ENCODE data around the gene RSAD2. TPM values are rescaled to one million over a fixed set of nuclear protein-coding genes. Genes with fewer than 3 reads are reported as not detected.

Gene RSAD2
- total RNA-seq, 1 experiment from 2014 or later, result 37.2 TPM

GRCh38 chr2:6942848-6943247 lies 65.3 kb downstream of the RSAD2 start:
- BruUV-seq (replicated peaks), result no TSS peak
- H3K9me3 Mint-ChIP-seq (ENCODE audit: low read depth, unreplicated experiment), result no peaks in the 10 kb centered on the region
- no peak overlapping the region for H3K4me3 Mint-ChIP-seq (ENCODE audit: low read depth, unreplicated experiment)
- no peak for DNase-seq
- intact Hi-C loops (cut with micrococcal nuclease; ENCODE audit: unreplicated experiment), result no loop called here
- TF ChIP-seq CTCF (IDR thresholded peaks at IDR 0.05; ENCODE audit: unreplicated experiment), result no peak
- no peaks in the 10 kb centered on the region for H3K36me3 Mint-ChIP-seq (ENCODE audit: insufficient read depth, unreplicated experiment)
- peaks cover 9% of the 10 kb centered on the region for H3K4me1 Mint-ChIP-seq (ENCODE audit: low read depth, unreplicated experiment)
- CTCF ChIA-PET, result no interaction called here
- H3K27ac Mint-ChIP-seq (ENCODE audit: unreplicated experiment), result no peak overlapping the region
- H3K27me3 Mint-ChIP-seq (ENCODE audit: unreplicated experiment), result no peaks in the 10 kb centered on the region

DNA sequence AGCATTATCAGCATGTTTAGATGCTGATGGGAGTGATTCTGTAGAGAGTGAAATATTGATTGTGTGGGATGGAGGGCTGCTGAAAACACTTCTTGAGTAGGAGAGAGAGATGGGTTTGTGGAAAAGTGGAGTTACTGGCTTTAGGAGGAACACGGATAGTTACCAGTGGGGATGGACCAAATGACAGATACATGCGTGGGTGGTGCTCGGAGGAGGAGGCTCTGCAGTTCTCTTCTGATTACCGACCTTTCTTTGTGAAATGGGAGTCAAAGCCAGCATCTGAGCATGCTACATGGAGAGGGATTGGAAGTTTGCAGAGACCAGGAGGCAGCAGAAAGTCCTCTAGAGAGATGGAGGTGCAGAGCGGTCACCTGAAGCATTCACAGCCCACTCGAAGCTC lies 65.9 kb downstream of the RSAD2 start:
- CTCF ChIA-PET, result no interaction called here
- intact Hi-C loops (cut with micrococcal nuclease; ENCODE audit: unreplicated experiment), result no loop called here

GRCh38 chr2:6943971-6944370 lies 66.4 kb downstream of the RSAD2 start:
- Mint-ChIP-seq H3K9me3 (ENCODE audit: low read depth, unreplicated experiment) (no peaks in the 10 kb centered on the region), H3K36me3 (ENCODE audit: insufficient read depth, unreplicated experiment) (no peaks in the 10 kb centered on the region), H3K4me3 (ENCODE audit: low read depth, unreplicated experiment) (no peak overlapping the region), H3K27me3 (ENCODE audit: unreplicated experiment) (no peaks in the 10 kb centered on the region), H3K4me1 (ENCODE audit: low read depth, unreplicated experiment) (peaks cover 9% of the 10 kb centered on the region), H3K27ac (ENCODE audit: unreplicated experiment) (no peak overlapping the region)
- intact Hi-C loops (cut with micrococcal nuclease; ENCODE audit: unreplicated experiment), result no loop called here
- BruUV-seq (replicated peaks), result no TSS peak
- CTCF ChIA-PET, result no interaction called here
- TF ChIP-seq CTCF (IDR thresholded peaks at IDR 0.05; ENCODE audit: unreplicated experiment), result no peak
- no peak for DNase-seq

More for the DNA sequence above, 65.9 kb downstream of the RSAD2 start:
- H3K4me1 Mint-ChIP-seq (ENCODE audit: low read depth, unreplicated experiment), result peaks cover 9% of the 10 kb centered on the region
- no peak for TF ChIP-seq CTCF (IDR thresholded peaks at IDR 0.05; ENCODE audit: unreplicated experiment)
- H3K9me3 Mint-ChIP-seq (ENCODE audit: low read depth, unreplicated experiment), result no peaks in the 10 kb centered on the region
- H3K27ac Mint-ChIP-seq (ENCODE audit: unreplicated experiment), result no peak overlapping the region
- BruUV-seq (replicated peaks), result no TSS peak
- DNase-seq, result no peak
- H3K36me3 Mint-ChIP-seq (ENCODE audit: insufficient read depth, unreplicated experiment), result no peaks in the 10 kb centered on the region
- H3K4me3 Mint-ChIP-seq (ENCODE audit: low read depth, unreplicated experiment), result no peak overlapping the region
- no peaks in the 10 kb centered on the region for H3K27me3 Mint-ChIP-seq (ENCODE audit: unreplicated experiment)

GRCh38 chr2:6944555-6944954 lies 67.0 kb downstream of the RSAD2 start:
- Mint-ChIP-seq H3K4me1 (ENCODE audit: low read depth, unreplicated experiment) (peaks cover 9% of the 10 kb centered on the region), H3K36me3 (ENCODE audit: insufficient read depth, unreplicated experiment) (no peaks in the 10 kb centered on the region), H3K27ac (ENCODE audit: unreplicated experiment) (no peak overlapping the region), H3K9me3 (ENCODE audit: low read depth, unreplicated experiment) (no peaks in the 10 kb centered on the region), H3K27me3 (ENCODE audit: unreplicated experiment) (no peaks in the 10 kb centered on the region), H3K4me3 (ENCODE audit: low read depth, unreplicated experiment) (no peak overlapping the region)
- CTCF ChIA-PET, result no interaction called here
- no TSS peak for BruUV-seq (replicated peaks)
- intact Hi-C loops (cut with micrococcal nuclease; ENCODE audit: unreplicated experiment), result no loop called here
- DNase-seq, result no peak
- TF ChIP-seq CTCF (IDR thresholded peaks at IDR 0.05; ENCODE audit: unreplicated experiment), result no peak
